DOHH2 (cell line): Measurements from ENCODE around the gene LILRB4.
A peak's percentile ranks its signal among the peaks of the same experiment; 100 is the strongest.
"Not testable (repeated sequence)": the region's sequence is repeated elsewhere in the genome, so short reads cannot be mapped to it uniquely, and the experiment has no call there.

ENCODE experiments used
- H3F3A ChIP-seq: fragments of 200-600 bp; sonication (generic), shearing (Covaris generic); 2 replicates; pipeline ENCODE4 v1.6.0; 2016; ENCODE audit warnings: antibody characterized with exemption, mild to moderate bottlenecking; ENCODE audit not compliant: control insufficient read depth, insufficient read depth
- H3K27ac ChIP-seq: fragments of 200-600 bp; sonication (generic); 2 replicates; pipeline ENCODE4 v1.5.1; 2014; ENCODE audit warnings: low read depth, mild to moderate bottlenecking, low read length, moderate library complexity
- H3K27me3 ChIP-seq: fragments of 200-600 bp; sonication (generic); 2 replicates; pipeline ENCODE4 v1.6.1; 2014; ENCODE audit warnings: mild to moderate bottlenecking, low read length, mixed read lengths; ENCODE audit not compliant: control insufficient read depth
- H3K36me3 ChIP-seq: fragments of 200-600 bp; sonication (generic); 2 replicates; pipeline ENCODE4 v1.6.1; 2014; ENCODE audit warnings: mild to moderate bottlenecking, low read length, moderate library complexity, mixed read lengths; ENCODE audit not compliant: control insufficient read depth
- H3K4me1 ChIP-seq: fragments of 200-600 bp; sonication (generic); 2 replicates; pipeline ENCODE4 v1.6.1; 2014; ENCODE audit warnings: mild to moderate bottlenecking, low read length, mixed read lengths; ENCODE audit not compliant: control insufficient read depth
- H3K4me2 ChIP-seq: fragments of 200-600 bp; sonication (generic); 2 replicates; pipeline ENCODE4 v1.6.0; 2014; ENCODE audit warnings: mild to moderate bottlenecking, low read length, moderate library complexity
- H3K4me3 ChIP-seq: fragments of 200-600 bp; sonication (generic); 2 replicates; pipeline ENCODE4 v1.5.1; 2014; ENCODE audit warnings: mild to moderate bottlenecking, low read length, mixed read lengths
- H3K79me2 ChIP-seq: fragments of 200-600 bp; sonication (generic); 2 replicates; pipeline ENCODE4 v1.6.1; 2014; ENCODE audit warnings: mild to moderate bottlenecking, low read length, mixed read lengths; ENCODE audit not compliant: control insufficient read depth
- H3K9me2 ChIP-seq: fragments of 200-600 bp; sonication (generic); replicated peaks from 2 replicates; pipeline ENCODE4 v1.6.1; 2014; ENCODE audit warnings: mild to moderate bottlenecking, low read length, mixed read lengths; ENCODE audit not compliant: control insufficient read depth
- H3K9me3 ChIP-seq: fragments of 200-600 bp; sonication (generic); 2 replicates; pipeline ENCODE4 v1.6.1; 2014; ENCODE audit warnings: antibody characterized with exemption, low read length, mixed read lengths; ENCODE audit not compliant: control insufficient read depth, insufficient read depth
- H4K20me1 ChIP-seq: fragments of 200-600 bp; sonication (generic); 2 replicates; pipeline ENCODE4 v1.6.0; 2014; ENCODE audit warnings: low read depth, mild to moderate bottlenecking, antibody characterized with exemption, low read length, moderate library complexity; ENCODE audit not compliant: control insufficient read depth, insufficient read depth
- EZH2phosphoT487 ChIP-seq: fragments of 200-600 bp; sonication (generic); IDR thresholded peaks from 2 replicates; pipeline ENCODE4 v1.6.1; 2017; ENCODE audit warnings: borderline replicate concordance, mild to moderate bottlenecking, antibody characterized with exemption, low read length, moderate library complexity, mixed read lengths
- TF ChIP-seq, protein P1 (sequence below): fragments of 200-600 bp; sonication (generic); IDR thresholded peaks from one replicate; pipeline ENCODE4 v1.5.1; 2014; ENCODE audit warnings: antibody characterized with exemption, mild to moderate bottlenecking, low read depth, low read length; ENCODE audit not compliant: poor library complexity, severe bottlenecking

Gene LILRB4

DNA sequence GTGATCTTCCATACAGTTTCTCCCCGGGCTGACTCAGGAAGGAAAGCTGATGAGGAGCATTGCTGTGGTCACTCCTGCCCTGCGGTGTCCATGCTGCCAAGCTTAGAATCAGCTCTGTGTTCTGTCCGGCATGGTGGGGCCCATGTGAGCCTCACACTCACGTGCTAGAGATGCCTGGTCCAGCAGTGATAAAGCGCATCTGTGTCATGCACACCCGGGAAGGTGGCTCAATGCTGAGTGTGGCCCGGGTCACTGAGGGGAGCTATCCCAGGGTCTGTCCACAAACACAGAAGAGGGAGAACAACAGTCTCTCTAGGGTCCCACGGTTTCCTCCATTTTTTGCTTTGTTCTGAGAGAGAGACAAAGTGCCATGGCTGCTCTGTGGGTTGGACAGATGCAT, 36.0 kb upstream of the LILRB4 start:
- Histone ChIP-seq H3K79me2 (peaks cover 81% of the 10 kb centered on the region), H4K20me1 (peaks cover 9% of the 10 kb centered on the region; the same call in 1 of the 2 replicates), H3K36me3 (peaks cover 60% of the 10 kb centered on the region), H3K9me2 (no peaks in the 10 kb centered on the region), H3K9me3 (no peaks in the 10 kb centered on the region), H3K4me3 (no peak overlapping the region), H3K4me2 (peak overlapping the region; percentile 67; the same call in 1 of the 2 replicates), H3K27ac (no peak overlapping the region; the same call in 1 of the 2 replicates), H3K27me3 (no peaks in the 10 kb centered on the region), H3F3A (peaks cover 7% of the 10 kb centered on the region), H3K4me1 (peaks cover 88% of the 10 kb centered on the region)
- TF ChIP-seq, protein P1, sequence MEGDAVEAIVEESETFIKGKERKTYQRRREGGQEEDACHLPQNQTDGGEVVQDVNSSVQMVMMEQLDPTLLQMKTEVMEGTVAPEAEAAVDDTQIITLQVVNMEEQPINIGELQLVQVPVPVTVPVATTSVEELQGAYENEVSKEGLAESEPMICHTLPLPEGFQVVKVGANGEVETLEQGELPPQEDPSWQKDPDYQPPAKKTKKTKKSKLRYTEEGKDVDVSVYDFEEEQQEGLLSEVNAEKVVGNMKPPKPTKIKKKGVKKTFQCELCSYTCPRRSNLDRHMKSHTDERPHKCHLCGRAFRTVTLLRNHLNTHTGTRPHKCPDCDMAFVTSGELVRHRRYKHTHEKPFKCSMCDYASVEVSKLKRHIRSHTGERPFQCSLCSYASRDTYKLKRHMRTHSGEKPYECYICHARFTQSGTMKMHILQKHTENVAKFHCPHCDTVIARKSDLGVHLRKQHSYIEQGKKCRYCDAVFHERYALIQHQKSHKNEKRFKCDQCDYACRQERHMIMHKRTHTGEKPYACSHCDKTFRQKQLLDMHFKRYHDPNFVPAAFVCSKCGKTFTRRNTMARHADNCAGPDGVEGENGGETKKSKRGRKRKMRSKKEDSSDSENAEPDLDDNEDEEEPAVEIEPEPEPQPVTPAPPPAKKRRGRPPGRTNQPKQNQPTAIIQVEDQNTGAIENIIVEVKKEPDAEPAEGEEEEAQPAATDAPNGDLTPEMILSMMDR = no peak
- no peak for TF ChIP-seq EZH2phosphoT487

DNA sequence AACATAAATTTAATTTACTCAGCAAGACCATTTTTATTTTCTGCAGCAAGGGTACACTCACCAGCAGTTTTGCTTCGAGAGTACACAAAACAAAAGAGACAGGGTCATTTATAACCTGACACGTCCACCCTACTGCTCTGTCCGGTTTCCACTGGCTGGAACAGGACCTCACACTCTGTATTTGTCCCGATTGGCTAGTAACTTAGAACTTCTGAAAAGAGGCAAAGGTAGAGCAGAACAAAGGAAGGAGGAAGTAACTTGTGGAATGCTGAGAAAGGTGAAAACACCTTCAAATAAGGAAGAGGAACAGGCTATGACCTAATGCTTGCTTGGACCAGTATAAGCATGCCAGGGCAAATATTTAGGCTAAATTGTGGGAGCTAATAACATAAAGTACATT, 34.9 kb upstream of the LILRB4 start:
- H3K4me2 ChIP-seq, H3K9me3 ChIP-seq, H3K4me3 ChIP-seq, H3F3A ChIP-seq, H3K27me3 ChIP-seq, H3K9me2 ChIP-seq, H4K20me1 ChIP-seq: not testable (repeated sequence)
- H3K27ac ChIP-seq = 0 out of 2 replicates have a peak overlapping the region, but pooled peaks have one; percentile 6
- peaks cover 69% of the 10 kb centered on the region for H3K79me2 ChIP-seq
- H3K4me1 ChIP-seq = peaks cover 76% of the 10 kb centered on the region
- H3K36me3 ChIP-seq = peaks cover 66% of the 10 kb centered on the region

DNA sequence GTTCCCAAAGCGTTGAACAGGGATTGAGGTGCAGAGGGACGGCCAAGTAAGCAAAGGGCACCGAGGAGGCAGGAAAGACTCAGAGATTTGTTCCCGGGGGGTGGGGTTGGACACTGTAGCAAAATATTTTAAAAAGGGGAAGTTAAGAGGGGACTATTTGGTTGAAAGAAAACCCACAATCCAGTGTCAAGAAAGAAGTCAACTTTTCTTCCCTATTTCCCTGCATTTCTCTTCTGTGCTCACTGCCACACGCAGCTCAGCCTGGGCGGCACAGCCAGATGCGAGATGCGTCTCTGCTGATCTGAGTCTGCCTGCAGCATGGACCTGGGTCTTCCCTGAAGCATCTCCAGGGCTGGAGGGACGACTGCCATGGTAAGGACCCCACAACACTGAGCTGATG, 32.5 kb upstream of the LILRB4 start, which contains the start of gene LILRB1:
LILRB1 (plus strand) TSS at position 223 of the 400 bp plus-strand sequence. CDS start 590 bp downstream, outside the sequence.
- Histone ChIP-seq H3K4me3 (0 out of 2 replicates have a peak within 1 kb of the TSS, but pooled peaks have one; percentile 4), H3K36me3 (peaks cover 68% of the 10 kb centered on the region), H3K4me1 (peaks cover 56% of the 10 kb centered on the region), H3K4me2 (peak within 1 kb of the TSS; percentile 19), H3K79me2 (peaks cover 49% of the 10 kb centered on the region)
- not testable (repeated sequence) for H3K27me3 ChIP-seq, H3K9me2 ChIP-seq, H3K9me3 ChIP-seq, H3F3A ChIP-seq, H3K27ac ChIP-seq, H4K20me1 ChIP-seq

DNA sequence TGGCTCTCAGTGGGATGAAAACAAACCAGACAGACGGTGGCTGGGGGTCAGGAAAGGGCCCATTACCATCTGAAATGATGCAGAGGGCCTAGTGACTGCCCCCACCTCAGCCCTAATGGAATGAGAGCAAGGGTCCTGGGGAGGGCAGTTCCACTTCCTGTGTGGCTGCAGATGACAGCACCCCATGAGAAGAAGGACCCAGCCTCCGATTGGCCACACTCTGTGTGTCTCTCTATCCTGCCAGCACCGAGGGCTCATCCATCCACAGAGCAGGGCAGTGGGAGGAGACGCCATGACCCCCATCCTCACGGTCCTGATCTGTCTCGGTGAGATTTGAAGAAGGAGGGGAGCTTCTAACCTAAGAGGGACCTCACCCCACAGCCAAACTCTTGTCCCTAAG, 32.0 kb upstream of the LILRB4 start:
- Histone ChIP-seq H3K4me2 (peak overlapping the region; percentile 19), H3K27me3 (no peaks in the 10 kb centered on the region), H3K36me3 (peaks cover 67% of the 10 kb centered on the region), H3F3A (no peaks in the 10 kb centered on the region; the same call in 1 of the 2 replicates), H3K9me3 (no peaks in the 10 kb centered on the region), H3K4me1 (peaks cover 51% of the 10 kb centered on the region), H3K27ac (no peak overlapping the region), H3K79me2 (peaks cover 44% of the 10 kb centered on the region), H3K4me3 (no peak overlapping the region), H3K9me2 (no peaks in the 10 kb centered on the region), H4K20me1 (peaks cover 9% of the 10 kb centered on the region; the same call in 1 of the 2 replicates)
- TF ChIP-seq EZH2phosphoT487 = no peak
- TF ChIP-seq, protein P1 = no peak

DNA sequence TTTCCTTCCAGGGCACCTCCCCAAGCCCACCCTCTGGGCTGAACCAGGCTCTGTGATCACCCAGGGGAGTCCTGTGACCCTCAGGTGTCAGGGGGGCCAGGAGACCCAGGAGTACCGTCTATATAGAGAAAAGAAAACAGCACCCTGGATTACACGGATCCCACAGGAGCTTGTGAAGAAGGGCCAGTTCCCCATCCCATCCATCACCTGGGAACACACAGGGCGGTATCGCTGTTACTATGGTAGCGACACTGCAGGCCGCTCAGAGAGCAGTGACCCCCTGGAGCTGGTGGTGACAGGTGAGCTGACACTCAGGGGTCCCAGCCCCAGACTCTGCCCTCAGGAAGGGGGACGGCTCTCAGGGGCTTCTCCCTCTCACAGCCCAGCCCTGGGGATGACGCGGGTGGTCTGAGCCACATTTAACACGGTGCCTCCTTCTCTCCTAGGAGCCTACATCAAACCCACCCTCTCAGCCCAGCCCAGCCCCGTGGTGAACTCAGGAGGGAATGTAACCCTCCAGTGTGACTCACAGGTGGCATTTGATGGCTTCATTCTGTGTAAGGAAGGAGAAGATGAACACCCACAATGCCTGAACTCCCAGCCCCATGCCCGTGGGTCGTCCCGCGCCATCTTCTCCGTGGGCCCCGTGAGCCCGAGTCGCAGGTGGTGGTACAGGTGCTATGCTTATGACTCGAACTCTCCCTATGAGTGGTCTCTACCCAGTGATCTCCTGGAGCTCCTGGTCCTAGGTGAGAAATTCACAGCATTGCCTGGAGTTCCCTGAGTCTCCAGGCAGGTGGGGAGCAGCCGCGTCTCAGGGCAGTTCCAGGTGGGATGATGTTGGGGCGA, 31.1 kb upstream of the LILRB4 start:
- not testable (repeated sequence) for H3K27ac ChIP-seq, H3F3A ChIP-seq, H4K20me1 ChIP-seq, H3K4me2 ChIP-seq, H3K27me3 ChIP-seq, H3K9me2 ChIP-seq, H3K4me3 ChIP-seq, H3K9me3 ChIP-seq
- Histone ChIP-seq H3K79me2 (peaks cover 35% of the 10 kb centered on the region), H3K36me3 (peaks cover 59% of the 10 kb centered on the region), H3K4me1 (peaks cover 41% of the 10 kb centered on the region)

DNA sequence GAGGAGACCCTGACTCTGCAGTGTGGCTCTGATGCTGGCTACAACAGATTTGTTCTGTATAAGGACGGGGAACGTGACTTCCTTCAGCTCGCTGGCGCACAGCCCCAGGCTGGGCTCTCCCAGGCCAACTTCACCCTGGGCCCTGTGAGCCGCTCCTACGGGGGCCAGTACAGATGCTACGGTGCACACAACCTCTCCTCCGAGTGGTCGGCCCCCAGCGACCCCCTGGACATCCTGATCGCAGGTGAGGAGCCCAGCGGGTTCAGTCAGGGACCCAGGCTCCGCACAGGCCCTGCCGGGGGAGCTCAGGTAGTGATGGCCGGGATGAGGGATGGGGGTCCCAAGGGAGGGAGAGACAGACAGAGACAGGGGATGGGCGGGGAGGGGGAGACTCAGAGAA, 30.3 kb upstream of the LILRB4 start:
- H3K9me2 ChIP-seq, H3K9me3 ChIP-seq, H3K27me3 ChIP-seq, H3K4me3 ChIP-seq, H3K4me2 ChIP-seq, H3F3A ChIP-seq, H4K20me1 ChIP-seq, H3K27ac ChIP-seq: not testable (repeated sequence)
- H3K79me2 ChIP-seq = peaks cover 27% of the 10 kb centered on the region
- peaks cover 33% of the 10 kb centered on the region for H3K4me1 ChIP-seq
- peaks cover 54% of the 10 kb centered on the region for H3K36me3 ChIP-seq
